Tibial nerve (tissue), 4 donors: ENCODE results near the gene UPK3A. TPM values are rescaled to one million over a fixed set of nuclear protein-coding genes. Genes with fewer than 3 reads are reported as not detected.

Source experiments
- DNase-seq, 2 donors: peaks; one replicate each; pipeline ENCODE4 v3.0.0-alpha.2; 2019; ENCODE audit warnings: low spot score in 2 of 2
- H3K27ac ChIP-seq, 4 donors: fragments of 200-600 bp; sonication (generic) in 3 of 4; one replicate each; pipeline ENCODE4 v1.5.1; 2017 to 2019; ENCODE audit warnings: mild to moderate bottlenecking in 1 of 4
- H3K27me3 ChIP-seq, 2 donors: fragments of 200-600 bp; sonication (generic) in 1 of 2; one replicate each; pipeline versions ENCODE4 v1.5.1 to v1.6.0; 2017 to 2019
- H3K36me3 ChIP-seq, 3 donors: fragments of 200-600 bp; sonication (generic); one replicate each; pipeline ENCODE4 v1.5.1; 2018 to 2019
- H3K4me1 ChIP-seq, 4 donors: fragments of 200-600 bp; sonication (generic) in 3 of 4; one replicate each; pipeline ENCODE4 v1.5.1; 2017 to 2019
- H3K4me3 ChIP-seq, 4 donors: fragments of 200-600 bp; sonication (generic) in 3 of 4; one replicate each; pipeline ENCODE4 v1.5.1; 2017 to 2019; ENCODE audit warnings: mild to moderate bottlenecking in 1 of 4, moderate library complexity in 1 of 4
- H3K9me3 ChIP-seq, 4 donors: fragments of 200-600 bp; sonication (generic) in 3 of 4; one replicate each; pipeline ENCODE4 v1.5.1; 2017 to 2019
- EP300 ChIP-seq, 2 donors: sonication (generic); formaldehyde crosslinking; IDR thresholded peaks; one replicate each; pipeline ENCODE4 v1.6.1; 2017; ENCODE audit warnings: antibody characterized with exemption in 2 of 2, mild to moderate bottlenecking in 1 of 2
- POLR2A ChIP-seq, 2 donors: fragments of 450-650 bp; IDR thresholded peaks; one replicate each; pipeline ENCODE4 v1.6.1; 2017; ENCODE audit warnings: antibody characterized with exemption in 2 of 2, mild to moderate bottlenecking in 2 of 2, moderate library complexity in 2 of 2
- WGBS, 2 donors: methylation state at CpG; one replicate each; pipeline ENCODE4 v1.1.5; 2018; 5-methylcytosine and 5-hydroxymethylcytosine counted together
- total RNA-seq, 4 donors: library from RNA; depleted of rRNA; stranded (reverse); fragments of >200 nt; gene quantifications; one replicate each; pipeline ENCODE4 v1.1.0, GENCODE V29; 2016
- TF ChIP-seq, protein P1 (sequence below), 5 experiments: fragments of 200-600 bp in 3 of 5; fragments of 450-650 bp in 2 of 5; sonication (generic) in 3 of 5; IDR thresholded peaks; one replicate each; pipeline ENCODE4 v1.5.1; 2016 to 2019; ENCODE audit warnings: antibody characterized with exemption in 5 of 5, mild to moderate bottlenecking in 3 of 5, moderate library complexity in 2 of 5

UPK3A gene
- total RNA-seq, 4 donors from 2014 or later, result not detected

- Histone ChIP-seq H3K27ac (peak overlapping the region; percentile 75 to 95 (median 89)), H3K9me3 (no peaks in the 10 kb centered on the region), H3K4me1 (peaks cover 0 to 41% (median 11%) of the 10 kb centered on the region in 4 donors), H3K27me3 (no peaks in the 10 kb centered on the region), H3K36me3 (no peaks in the 10 kb centered on the region), H3K4me3 (peak overlapping the region; percentile 79 to 100 (median 98))
- 10 to 18% methylated on average over 7 to 24 of the region's 33 CpGs for WGBS, 2 donors
- no peak for DNase-seq
- TF ChIP-seq, protein P1, sequence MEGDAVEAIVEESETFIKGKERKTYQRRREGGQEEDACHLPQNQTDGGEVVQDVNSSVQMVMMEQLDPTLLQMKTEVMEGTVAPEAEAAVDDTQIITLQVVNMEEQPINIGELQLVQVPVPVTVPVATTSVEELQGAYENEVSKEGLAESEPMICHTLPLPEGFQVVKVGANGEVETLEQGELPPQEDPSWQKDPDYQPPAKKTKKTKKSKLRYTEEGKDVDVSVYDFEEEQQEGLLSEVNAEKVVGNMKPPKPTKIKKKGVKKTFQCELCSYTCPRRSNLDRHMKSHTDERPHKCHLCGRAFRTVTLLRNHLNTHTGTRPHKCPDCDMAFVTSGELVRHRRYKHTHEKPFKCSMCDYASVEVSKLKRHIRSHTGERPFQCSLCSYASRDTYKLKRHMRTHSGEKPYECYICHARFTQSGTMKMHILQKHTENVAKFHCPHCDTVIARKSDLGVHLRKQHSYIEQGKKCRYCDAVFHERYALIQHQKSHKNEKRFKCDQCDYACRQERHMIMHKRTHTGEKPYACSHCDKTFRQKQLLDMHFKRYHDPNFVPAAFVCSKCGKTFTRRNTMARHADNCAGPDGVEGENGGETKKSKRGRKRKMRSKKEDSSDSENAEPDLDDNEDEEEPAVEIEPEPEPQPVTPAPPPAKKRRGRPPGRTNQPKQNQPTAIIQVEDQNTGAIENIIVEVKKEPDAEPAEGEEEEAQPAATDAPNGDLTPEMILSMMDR (IDR thresholded peaks at IDR 0.05), result no peak
- TF ChIP-seq EP300 (IDR thresholded peaks at IDR 0.05), result no peak
- no peak for TF ChIP-seq POLR2A (IDR thresholded peaks at IDR 0.05)
Observed at GRCh38 chr22:45310331-45310976, 25.7 kb downstream of the UPK3A start.

DNA sequence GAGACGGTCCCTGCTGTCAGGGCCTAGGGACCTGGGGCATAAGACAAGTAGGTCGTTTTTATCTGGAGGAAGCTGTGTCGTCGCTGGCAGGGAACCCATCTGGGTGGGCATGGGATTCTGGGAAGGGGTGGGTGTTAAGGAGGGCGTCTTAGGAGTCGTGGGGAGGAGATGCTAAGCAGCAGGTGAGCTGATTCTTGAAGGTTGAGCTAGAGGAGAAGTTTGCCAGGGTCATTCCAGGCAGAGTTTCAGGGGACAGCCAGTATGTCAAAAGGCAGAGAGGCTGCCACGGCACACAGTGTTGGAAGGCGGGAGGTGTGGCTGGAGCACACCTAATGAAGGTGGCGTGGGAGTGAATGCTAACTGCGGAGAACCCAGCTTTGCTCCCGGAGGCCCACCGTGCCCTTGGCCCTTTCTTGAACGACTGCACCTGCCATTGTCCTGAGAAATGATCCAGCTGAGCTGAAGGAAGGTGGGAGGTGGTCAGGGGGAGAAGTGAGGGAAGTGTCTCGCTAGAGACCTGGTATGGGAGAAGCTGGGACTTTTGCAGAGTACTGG, 26.3 kb downstream of the UPK3A start:
- DNase-seq, result no peak
- WGBS, 2 donors, result 61 to 64% methylated on average over 14 of the region's 14 CpGs
- Histone ChIP-seq H3K36me3 (no peaks in the 10 kb centered on the region), H3K27ac (peak overlapping the region in 3 of 4 donors; percentile 85 to 95 (median 93)), H3K9me3 (no peaks in the 10 kb centered on the region), H3K4me3 (peak overlapping the region in 3 of 4 donors; percentile 98 to 100 (median 99)), H3K4me1 (peaks cover 0 to 41% (median 11%) of the 10 kb centered on the region in 4 donors), H3K27me3 (no peaks in the 10 kb centered on the region)
- TF ChIP-seq EP300 (IDR thresholded peaks at IDR 0.05) (no peak), POLR2A (IDR thresholded peaks at IDR 0.05) (no peak)
- TF ChIP-seq, protein P1 (IDR thresholded peaks at IDR 0.05), result no peak

- Histone ChIP-seq H3K36me3 (no peaks in the 10 kb centered on the region), H3K4me1 (peaks cover 0 to 54% (median 12%) of the 10 kb centered on the region in 4 donors), H3K4me3 (no peak overlapping the region), H3K27ac (no peak overlapping the region), H3K27me3 (no peaks in the 10 kb centered on the region), H3K9me3 (no peaks in the 10 kb centered on the region)
- TF ChIP-seq EP300 (IDR thresholded peaks at IDR 0.05) (no peak), POLR2A (IDR thresholded peaks at IDR 0.05) (no peak)
- TF ChIP-seq, protein P1 (IDR thresholded peaks at IDR 0.05), result no peak
- no peak for DNase-seq
- WGBS, 2 donors, result 80 to 89% methylated on average over 8 of the region's 8 CpGs
Observed at GRCh38 chr22:45312415-45312814, 27.7 kb downstream of the UPK3A start.

DNA sequence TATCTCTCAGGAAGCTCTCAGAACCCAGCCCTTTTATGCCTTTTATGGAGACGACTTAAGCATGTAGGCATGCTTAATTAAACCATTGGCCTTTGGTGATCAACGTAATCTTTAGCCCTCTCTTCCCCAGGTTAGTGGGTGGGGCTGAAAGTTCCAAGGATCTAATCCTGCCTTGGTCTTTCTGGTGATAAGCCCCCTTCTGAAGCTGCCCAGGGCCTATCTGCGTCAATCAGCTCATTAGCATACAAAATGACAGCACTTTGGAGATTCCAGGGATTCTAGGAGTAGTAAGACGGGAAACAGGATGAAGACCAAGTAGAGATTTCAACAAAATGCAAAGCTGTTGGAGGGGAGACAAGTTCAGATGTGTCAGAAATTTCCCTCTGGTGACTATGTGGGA, 28.1 kb downstream of the UPK3A start:
- no peak for DNase-seq
- 68 to 79% methylated on average over 4 of the region's 4 CpGs for WGBS, 2 donors
- no peak overlapping the region for H3K4me3 ChIP-seq
- TF ChIP-seq, protein P1 (IDR thresholded peaks at IDR 0.05), result no peak
- TF ChIP-seq EP300 (IDR thresholded peaks at IDR 0.05) (no peak), POLR2A (IDR thresholded peaks at IDR 0.05) (no peak)
- peaks cover 0 to 59% (median 14%) of the 10 kb centered on the region in 4 donors for H3K4me1 ChIP-seq
- no peaks in the 10 kb centered on the region for H3K36me3 ChIP-seq
- no peaks in the 10 kb centered on the region for H3K27me3 ChIP-seq
- no peak overlapping the region for H3K27ac ChIP-seq
- H3K9me3 ChIP-seq, result no peaks in the 10 kb centered on the region

DNA sequence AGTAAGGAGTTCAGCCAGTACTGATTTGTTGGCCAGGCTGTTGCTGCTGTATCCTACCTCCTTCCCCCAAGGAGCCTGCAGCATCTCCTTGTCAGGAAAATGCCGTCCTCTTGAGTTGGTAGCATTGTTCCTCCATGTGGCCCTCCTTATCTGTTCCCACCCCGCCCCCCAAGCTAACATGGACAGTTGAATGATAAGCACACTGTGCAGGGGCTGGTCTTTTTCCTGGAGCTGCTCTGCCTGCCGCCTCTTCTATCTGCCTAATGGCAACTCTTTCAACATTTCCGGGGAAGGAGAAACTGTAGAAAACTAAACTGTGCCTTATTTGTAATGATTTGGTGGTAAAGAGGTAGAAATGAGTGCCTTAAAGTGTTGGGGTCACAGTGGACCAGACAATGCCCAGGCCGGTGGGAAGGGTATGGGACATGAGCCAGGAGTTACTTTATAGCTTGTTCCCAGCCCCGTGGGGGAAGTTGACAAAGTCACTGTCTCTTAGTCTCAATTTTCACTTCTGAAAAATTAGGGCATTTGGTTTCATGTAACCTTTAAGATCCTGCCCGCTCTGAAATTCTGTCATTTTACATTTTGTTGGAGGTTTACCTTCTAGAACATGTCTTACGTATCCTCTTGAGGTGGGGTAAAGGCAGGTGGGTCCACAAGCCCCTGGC, 29.4 kb downstream of the UPK3A start:
- Histone ChIP-seq H3K27me3 (no peaks in the 10 kb centered on the region), H3K27ac (peak overlapping the region in 1 of 4 donors; percentile 3), H3K4me1 (peaks cover 0 to 64% (median 18%) of the 10 kb centered on the region in 4 donors), H3K4me3 (no peak overlapping the region), H3K9me3 (no peaks in the 10 kb centered on the region), H3K36me3 (no peaks in the 10 kb centered on the region)
- TF ChIP-seq POLR2A (IDR thresholded peaks at IDR 0.05), result no peak
- TF ChIP-seq EP300 (IDR thresholded peaks at IDR 0.05), result no peak
- TF ChIP-seq, protein P1 (IDR thresholded peaks at IDR 0.05), result no peak
- WGBS, 2 donors, result 72 to 73% methylated on average over 8 of the region's 8 CpGs
- DNase-seq, result no peak
